Brain microvascular endothelial cell (primary cell): Measurements from ENCODE around the gene VAV2.

ENCODE experiments used
- DNase-seq: peaks from one replicate; pipeline ENCODE4 v3.0.0-alpha.2; 2020
- H3K27ac ChIP-seq: fragments of 250-450 bp; sonication (Bioruptor Pico); 2 replicates; pipeline ENCODE4 v1.5.1; 2020; ENCODE audit warnings: mild to moderate bottlenecking, moderate library complexity
- H3K27me3 ChIP-seq: fragments of 250-450 bp; sonication (Bioruptor Pico); replicated peaks from 2 replicates; pipeline ENCODE4 v1.5.1; 2020; ENCODE audit warnings: mild to moderate bottlenecking
- H3K36me3 ChIP-seq: fragments of 250-450 bp; sonication (Bioruptor Pico); replicated peaks from 2 replicates; pipeline ENCODE4 v1.5.1; 2020; ENCODE audit warnings: mild to moderate bottlenecking
- H3K4me3 ChIP-seq: 2 replicates; pipeline ENCODE4 v1.5.1; 2011; ENCODE audit warnings: low read depth, mild to moderate bottlenecking, control low read depth, low read length, moderate library complexity
- in situ Hi-C: cut with HindIII; loops from 2 replicates; pipeline ENCODE4 v1.10.0; 2017; ENCODE audit warnings: low sequenced_read_pairs, low pct_ligation_motif_present
- TF ChIP-seq, protein P1 (sequence below): IDR thresholded peaks from 2 replicates; pipeline ENCODE4 v1.5.1; 2011; ENCODE audit warnings: low read depth, mild to moderate bottlenecking, moderate library complexity, low read length, control low read depth, inconsistent platforms; ENCODE audit errors: missing control alignments

VAV2 gene

DNA sequence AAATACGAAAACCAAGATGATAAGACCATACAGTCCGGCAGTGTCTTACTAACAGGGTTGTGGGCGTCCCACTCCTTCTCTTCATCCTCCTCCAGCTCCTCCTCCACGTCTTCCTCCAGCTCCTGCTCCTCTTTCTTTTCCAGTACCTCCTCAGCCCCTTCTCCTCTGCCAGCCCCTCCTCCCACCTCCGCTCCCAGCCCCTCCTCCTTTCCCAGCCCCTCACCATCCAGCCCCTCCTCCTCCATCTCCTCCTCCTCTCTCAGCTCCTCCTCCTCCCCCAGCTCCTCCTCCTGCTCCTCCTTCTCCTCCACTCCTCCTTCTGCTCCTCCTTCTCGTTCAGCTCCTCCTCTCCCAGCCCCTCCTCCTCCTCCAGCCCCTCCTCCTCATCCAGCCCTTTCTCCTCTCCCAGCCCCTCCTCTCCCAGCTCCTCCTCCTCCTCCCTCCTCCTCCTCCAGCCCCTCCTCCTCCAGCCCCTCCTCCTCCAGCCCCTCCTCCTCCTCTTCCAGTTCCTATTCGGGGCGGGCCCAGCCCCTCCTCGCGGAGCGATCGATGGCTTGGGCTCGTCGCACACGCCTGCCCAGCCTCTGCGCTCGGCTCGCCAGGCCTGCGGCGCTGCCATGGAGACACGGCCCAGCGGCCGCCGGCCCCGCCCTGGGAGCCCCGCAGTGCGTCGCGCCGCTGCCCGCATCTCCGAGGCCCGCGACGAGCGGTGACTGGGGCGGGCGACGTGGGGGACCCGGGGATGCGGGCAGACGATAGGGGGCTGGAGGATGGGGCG is 32.9 kb upstream of the VAV2 start, which contains the start of gene BRD3OS:
BRD3OS (plus strand) TSS at position 654 of the 778 bp plus-strand sequence. CDS start 1,267 bp downstream, outside the sequence.
- H3K27me3 ChIP-seq, result no peaks in the 10 kb centered on the region
- TF ChIP-seq, protein P1, sequence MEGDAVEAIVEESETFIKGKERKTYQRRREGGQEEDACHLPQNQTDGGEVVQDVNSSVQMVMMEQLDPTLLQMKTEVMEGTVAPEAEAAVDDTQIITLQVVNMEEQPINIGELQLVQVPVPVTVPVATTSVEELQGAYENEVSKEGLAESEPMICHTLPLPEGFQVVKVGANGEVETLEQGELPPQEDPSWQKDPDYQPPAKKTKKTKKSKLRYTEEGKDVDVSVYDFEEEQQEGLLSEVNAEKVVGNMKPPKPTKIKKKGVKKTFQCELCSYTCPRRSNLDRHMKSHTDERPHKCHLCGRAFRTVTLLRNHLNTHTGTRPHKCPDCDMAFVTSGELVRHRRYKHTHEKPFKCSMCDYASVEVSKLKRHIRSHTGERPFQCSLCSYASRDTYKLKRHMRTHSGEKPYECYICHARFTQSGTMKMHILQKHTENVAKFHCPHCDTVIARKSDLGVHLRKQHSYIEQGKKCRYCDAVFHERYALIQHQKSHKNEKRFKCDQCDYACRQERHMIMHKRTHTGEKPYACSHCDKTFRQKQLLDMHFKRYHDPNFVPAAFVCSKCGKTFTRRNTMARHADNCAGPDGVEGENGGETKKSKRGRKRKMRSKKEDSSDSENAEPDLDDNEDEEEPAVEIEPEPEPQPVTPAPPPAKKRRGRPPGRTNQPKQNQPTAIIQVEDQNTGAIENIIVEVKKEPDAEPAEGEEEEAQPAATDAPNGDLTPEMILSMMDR, result no peak
- H3K36me3 ChIP-seq, result peaks cover 4% of the 10 kb centered on the region
- in situ Hi-C loops, result no loop called here
- peak within 1 kb of the TSS; percentile 80 for H3K4me3 ChIP-seq
- H3K27ac ChIP-seq, result no peak within 1 kb of the TSS
- peak; percentile 98 for DNase-seq

DNA sequence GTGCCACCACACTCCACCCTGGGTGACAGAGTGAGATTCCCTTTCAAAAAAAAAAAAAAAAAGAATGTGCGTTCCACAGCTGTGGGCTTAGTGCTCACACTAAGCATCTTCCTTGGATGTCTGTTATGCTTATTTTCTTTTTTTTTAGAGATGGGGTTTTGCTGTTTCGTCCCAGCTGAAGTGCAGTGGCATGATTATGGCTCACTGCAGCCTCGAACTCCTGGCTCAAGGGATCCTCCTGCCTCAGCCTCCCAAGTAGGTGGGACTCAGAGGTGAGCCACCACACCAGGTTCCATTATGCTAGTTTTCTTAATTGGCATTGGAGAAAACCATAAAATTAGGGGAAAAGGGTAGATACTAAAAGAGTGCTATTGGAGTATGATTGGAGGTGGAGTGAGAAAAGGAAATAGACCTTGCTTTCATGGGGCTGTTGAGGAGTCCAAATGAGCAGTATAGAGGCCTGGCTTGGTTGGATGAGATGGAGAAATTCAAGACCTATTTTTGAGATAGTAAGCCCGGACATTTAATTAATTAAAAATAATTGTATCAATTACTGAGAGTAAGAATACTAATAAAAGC is 32.2 kb upstream of the VAV2 start:
- in situ Hi-C loops, result no loop called here
- TF ChIP-seq, protein P1, result no peak
- DNase-seq, result no peak
- H3K4me3 ChIP-seq, result peak overlapping the region; percentile 46
- peaks cover 4% of the 10 kb centered on the region for H3K36me3 ChIP-seq
- H3K27me3 ChIP-seq, result no peaks in the 10 kb centered on the region
- H3K27ac ChIP-seq, result no peak overlapping the region

DNA sequence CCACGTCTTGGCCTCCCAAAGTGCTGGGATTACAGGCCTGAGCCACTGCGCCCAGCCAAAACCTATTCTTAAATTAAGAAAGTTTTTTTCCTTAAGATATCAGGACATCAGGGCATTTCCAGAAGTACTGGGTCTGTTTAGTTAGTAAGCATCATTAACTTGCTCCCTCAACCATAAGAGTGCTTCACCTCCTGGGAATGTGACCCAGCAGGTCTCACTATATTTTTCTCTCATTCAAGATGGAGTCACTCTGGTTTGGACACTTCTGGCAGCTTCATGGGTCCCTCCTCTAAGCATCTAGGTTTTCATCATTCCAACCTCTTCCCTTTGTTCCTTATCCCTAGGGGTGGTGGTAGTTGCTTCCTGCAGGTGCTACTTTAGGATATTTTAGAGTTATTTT is 22.8 kb upstream of the VAV2 start:
- no peaks in the 10 kb centered on the region for H3K36me3 ChIP-seq
- DNase-seq, result no peak
- no peak overlapping the region for H3K27ac ChIP-seq
- no peak overlapping the region for H3K4me3 ChIP-seq
- in situ Hi-C loops, result no loop called here
- H3K27me3 ChIP-seq, result no peaks in the 10 kb centered on the region
- TF ChIP-seq, protein P1, result no peak

DNA sequence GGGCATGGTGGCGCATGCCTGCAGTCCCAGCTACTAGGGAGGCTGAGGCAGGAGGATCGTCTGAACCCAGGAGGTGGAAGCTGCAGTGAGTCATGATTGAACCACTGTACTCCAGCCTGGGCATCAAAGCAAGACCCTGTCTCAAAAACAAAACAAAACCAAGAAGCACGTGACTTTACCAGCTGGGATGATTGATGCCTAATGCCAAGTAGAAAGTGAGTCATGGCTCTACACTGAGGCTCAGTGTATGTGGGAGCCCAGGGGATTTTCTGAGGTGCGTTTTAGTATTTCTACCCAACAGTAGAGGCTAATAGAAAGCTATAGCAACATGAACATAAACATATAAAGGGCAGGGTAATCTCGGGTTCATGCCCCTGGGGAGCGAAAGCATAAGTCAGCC is 19.3 kb upstream of the VAV2 start:
- TF ChIP-seq, protein P1, result no peak
- Histone ChIP-seq H3K36me3 (no peaks in the 10 kb centered on the region), H3K27ac (no peak overlapping the region), H3K4me3 (no peak overlapping the region), H3K27me3 (no peaks in the 10 kb centered on the region)
- in situ Hi-C loops, result no loop called here
- DNase-seq, result no peak

- H3K4me3 ChIP-seq, result no peak overlapping the region
- TF ChIP-seq, protein P1, result no peak
- no peak for DNase-seq
- no peaks in the 10 kb centered on the region for H3K27me3 ChIP-seq
- no peak overlapping the region for H3K27ac ChIP-seq
- in situ Hi-C loops, result no loop called here
- no peaks in the 10 kb centered on the region for H3K36me3 ChIP-seq
Observed at GRCh38 chr9:134010310-134011173, 18.4 kb upstream of the VAV2 start.
